Activated CD8-positive, alpha-beta memory T cell treated with anti-CD3 and anti-CD28 coated beads, Interleukin-2, amount 10 ng/mL, durations not matched to agents 7 days and 5 days (primary cell): Measurements from ENCODE around the gene CCR5AS.
A peak's percentile ranks its signal among the peaks of the same experiment; 100 is the strongest.
"Not testable (repeated sequence)": the region's sequence is repeated elsewhere in the genome, so short reads cannot be mapped to it uniquely, and the experiment has no call there.

Source experiments
- ATAC-seq: fragments of 150-1000 bp; cut with Tn5 transposase; one replicate; pipeline ENCODE4 v1.10.0; 2021; ENCODE audit warnings: moderate library complexity
- CTCF ChIA-PET: fragments of 350-600 bp; sonication (Branson Sonifier 250); formaldehyde crosslinking; loops from one replicate; lab custom pipeline; 2021; ENCODE audit warnings: antibody characterized with exemption; lab: Charles Lee
- DNase-seq: peaks from one replicate; pipeline ENCODE4 v3.0.0-alpha.2; 2020
- H3K27ac Mint-ChIP-seq: one replicate; pipeline ENCODE4 v1.8.0; 2021; ENCODE audit warnings: mild to moderate bottlenecking, mixed read lengths
- H3K27me3 Mint-ChIP-seq: one replicate; pipeline ENCODE4 v1.8.0; 2021; ENCODE audit warnings: mixed read lengths
- H3K36me3 Mint-ChIP-seq: one replicate; pipeline ENCODE4 v1.8.0; 2021; ENCODE audit warnings: mild to moderate bottlenecking, mixed read lengths
- H3K4me1 Mint-ChIP-seq: one replicate; pipeline ENCODE4 v1.8.0; 2021; ENCODE audit warnings: mixed read lengths
- H3K4me3 Mint-ChIP-seq: one replicate; pipeline ENCODE4 v1.8.0; 2021; ENCODE audit warnings: mild to moderate bottlenecking, moderate library complexity, mixed read lengths
- H3K9me3 Mint-ChIP-seq: one replicate; pipeline ENCODE4 v1.8.0; 2022; ENCODE audit warnings: low read depth, mixed read lengths

Gene CCR5AS

GRCh38 chr3:46395766-46396530 is 10.9 kb downstream of the CCR5AS start:
- CTCF ChIA-PET: interaction anchor here (1.1 kb wide), 1 partner anchor 29 kb away, joined by 3 read pairs; no protein-coding TSS in a partner anchor
- ATAC-seq (peak; percentile 41), DNase-seq (peak; percentile 61)
- Mint-ChIP-seq H3K4me3 (no peak overlapping the region), H3K4me1 (peaks cover 21% of the 10 kb centered on the region), H3K36me3 (peaks cover 1% of the 10 kb centered on the region), H3K27me3 (peaks cover 3% of the 10 kb centered on the region), H3K27ac (no peak overlapping the region), H3K9me3 (no peaks in the 10 kb centered on the region)

- no peak overlapping the region for H3K27ac Mint-ChIP-seq
- DNase-seq: no peak
- CTCF ChIA-PET: interaction anchor here (1.1 kb wide), 1 partner anchor 30 kb away, joined by 3 read pairs; no protein-coding TSS in a partner anchor
Observed at GRCh38 chr3:46395210-46395661, 11.6 kb downstream of the CCR5AS start.

GRCh38 chr3:46393554-46394434 is 13.1 kb downstream of the CCR5AS start:
- Mint-ChIP-seq H3K36me3 (peaks cover 1% of the 10 kb centered on the region), H3K27me3 (peaks cover 3% of the 10 kb centered on the region), H3K4me3 (no peak overlapping the region), H3K27ac (no peak overlapping the region), H3K9me3 (no peaks in the 10 kb centered on the region), H3K4me1 (peaks cover 21% of the 10 kb centered on the region)
- CTCF ChIA-PET: interaction anchor here (1.0 kb wide), 1 partner anchor 10 kb away, joined by 5 read pairs; no protein-coding TSS in a partner anchor
- no peak for DNase-seq
- ATAC-seq: no peak

More at GRCh38 chr3:46395210-46395661, 11.6 kb downstream of the CCR5AS start:
- no peak for ATAC-seq
- Mint-ChIP-seq H3K9me3 (no peaks in the 10 kb centered on the region), H3K27me3 (peaks cover 3% of the 10 kb centered on the region), H3K4me1 (peaks cover 21% of the 10 kb centered on the region), H3K4me3 (no peak overlapping the region), H3K36me3 (peaks cover 1% of the 10 kb centered on the region)

- ATAC-seq (no peak), DNase-seq (no peak)
- Mint-ChIP-seq H3K4me1 (peaks cover 21% of the 10 kb centered on the region), H3K27ac (no peak overlapping the region), H3K9me3 (no peaks in the 10 kb centered on the region), H3K4me3 (no peak overlapping the region), H3K36me3 (no peaks in the 10 kb centered on the region), H3K27me3 (peaks cover 3% of the 10 kb centered on the region)
- CTCF ChIA-PET: interaction anchor here (1.0 kb wide), 1 partner anchor 9 kb away, joined by 5 read pairs; no protein-coding TSS in a partner anchor
Observed at GRCh38 chr3:46393011-46393410, 13.9 kb downstream of the CCR5AS start.

- H3K9me3 Mint-ChIP-seq, H3K27ac Mint-ChIP-seq, H3K4me3 Mint-ChIP-seq, H3K27me3 Mint-ChIP-seq, CTCF ChIA-PET, ATAC-seq, DNase-seq, H3K36me3 Mint-ChIP-seq: not testable (repeated sequence)
- peaks cover 14% of the 10 kb centered on the region for H3K4me1 Mint-ChIP-seq
Observed at GRCh38 chr3:46391526-46391925, 15.3 kb downstream of the CCR5AS start.

- H3K9me3 Mint-ChIP-seq: no peaks in the 10 kb centered on the region
- H3K27me3 Mint-ChIP-seq: no peaks in the 10 kb centered on the region
- CTCF ChIA-PET: no interaction called here
- DNase-seq (no peak), ATAC-seq (no peak)
- no peak overlapping the region for H3K4me3 Mint-ChIP-seq
- H3K4me1 Mint-ChIP-seq: peaks cover 22% of the 10 kb centered on the region
- no peak overlapping the region for H3K27ac Mint-ChIP-seq
- peaks cover 7% of the 10 kb centered on the region for H3K36me3 Mint-ChIP-seq
Observed at GRCh38 chr3:46389306-46389705, 17.6 kb downstream of the CCR5AS start.

- H3K27ac Mint-ChIP-seq, H3K9me3 Mint-ChIP-seq, ATAC-seq, CTCF ChIA-PET, DNase-seq, H3K27me3 Mint-ChIP-seq, H3K4me3 Mint-ChIP-seq, H3K36me3 Mint-ChIP-seq: not testable (repeated sequence)
- peaks cover 26% of the 10 kb centered on the region for H3K4me1 Mint-ChIP-seq
Observed at GRCh38 chr3:46388847-46389246, 18.0 kb downstream of the CCR5AS start.

- Mint-ChIP-seq H3K4me1 (peaks cover 36% of the 10 kb centered on the region), H3K36me3 (peaks cover 7% of the 10 kb centered on the region), H3K27me3 (no peaks in the 10 kb centered on the region), H3K9me3 (no peaks in the 10 kb centered on the region), H3K4me3 (no peak overlapping the region), H3K27ac (no peak overlapping the region)
- DNase-seq (no peak), ATAC-seq (peak; percentile 39)
- CTCF ChIA-PET: interaction anchor here (0.7 to 3.3 kb wide), 2 partner anchors 18 to 102 kb away, joined by 3 to 14 read pairs; no protein-coding TSS in a partner anchor
Observed at GRCh38 chr3:46386205-46386604, 20.7 kb downstream of the CCR5AS start.

- H3K4me3 Mint-ChIP-seq: no peak overlapping the region
- H3K4me1 Mint-ChIP-seq: peaks cover 54% of the 10 kb centered on the region
- H3K27me3 Mint-ChIP-seq: no peaks in the 10 kb centered on the region
- DNase-seq (no peak), ATAC-seq (peak; percentile 7)
- peaks cover 7% of the 10 kb centered on the region for H3K36me3 Mint-ChIP-seq
- CTCF ChIA-PET: interaction anchor here (1.0 to 6.5 kb wide), 10 partner anchors 10 to 175 kb away, joined by 3 to 57 read pairs (median 4); partner anchors contain the start of genes CCR5, CCR5AS and CCRL2
- H3K9me3 Mint-ChIP-seq: no peaks in the 10 kb centered on the region
- peak overlapping the region; percentile 68 for H3K27ac Mint-ChIP-seq
Observed at GRCh38 chr3:46383951-46384330, 22.9 kb downstream of the CCR5AS start.

GRCh38 chr3:46383211-46383950 is 23.5 kb downstream of the CCR5AS start:
- DNase-seq (no peak), ATAC-seq (peak; percentile 50)
- H3K9me3 Mint-ChIP-seq: no peaks in the 10 kb centered on the region
- peaks cover 57% of the 10 kb centered on the region for H3K4me1 Mint-ChIP-seq
- H3K4me3 Mint-ChIP-seq: no peak overlapping the region
- H3K27me3 Mint-ChIP-seq: no peaks in the 10 kb centered on the region
- peaks cover 8% of the 10 kb centered on the region for H3K36me3 Mint-ChIP-seq
- CTCF ChIA-PET: interaction anchor here (0.9 to 6.5 kb wide), 10 partner anchors 10 to 174 kb away, joined by 3 to 57 read pairs (median 4); partner anchors contain the start of genes CCR5, CCR5AS and CCRL2
- H3K27ac Mint-ChIP-seq: peak overlapping the region; percentile 68

- peaks cover 71% of the 10 kb centered on the region for H3K4me1 Mint-ChIP-seq
Observed at GRCh38 chr3:46381625-46382024, 25.2 kb downstream of the CCR5AS start.

GRCh38 chr3:46380471-46381221 is 26.2 kb downstream of the CCR5AS start:
- CTCF ChIA-PET: interaction anchor here (0.8 to 6.5 kb wide), 5 partner anchors 10 to 305 kb away, joined by 3 to 57 read pairs (median 3); partner anchors contain the start of gene CCR5
- peaks cover 22% of the 10 kb centered on the region for H3K36me3 Mint-ChIP-seq
- peak overlapping the region; percentile 80 for H3K27ac Mint-ChIP-seq
- no peaks in the 10 kb centered on the region for H3K9me3 Mint-ChIP-seq
- no peaks in the 10 kb centered on the region for H3K27me3 Mint-ChIP-seq
- DNase-seq (no peak), ATAC-seq (peak; percentile 37)
- peak overlapping the region; percentile 17 for H3K4me3 Mint-ChIP-seq
- peaks cover 72% of the 10 kb centered on the region for H3K4me1 Mint-ChIP-seq

More at GRCh38 chr3:46381625-46382024, 25.2 kb downstream of the CCR5AS start:
- no peak for ATAC-seq
- no peak for DNase-seq
- no peaks in the 10 kb centered on the region for H3K27me3 Mint-ChIP-seq
- H3K27ac Mint-ChIP-seq: no peak overlapping the region
- H3K9me3 Mint-ChIP-seq: no peaks in the 10 kb centered on the region
- H3K4me3 Mint-ChIP-seq: no peak overlapping the region
- CTCF ChIA-PET: interaction anchor here (0.7 to 6.5 kb wide), 2 partner anchors 11 to 166 kb away, joined by 3 to 57 read pairs; partner anchors contain the start of gene CCR5
- H3K36me3 Mint-ChIP-seq: peaks cover 19% of the 10 kb centered on the region
